Hepatocyte (in vitro differentiated cells): ENCODE results near the gene TYROBP. TPM values are rescaled to one million over a fixed set of nuclear protein-coding genes. Genes with fewer than 3 reads are reported as not detected.

ENCODE experiments used
- DNase-seq: peaks from one replicate; pipeline ENCODE4 v3.0.0-alpha.2; 2016; ENCODE audit warnings: low spot score
- H2AFZ ChIP-seq: fragments of 200-600 bp; sonication (generic); 2 replicates; pipeline ENCODE4 v1.6.0; 2016; ENCODE audit warnings: antibody characterized with exemption, mild to moderate bottlenecking
- H3K27ac ChIP-seq: fragments of 200-600 bp; sonication (generic); 2 replicates; pipeline ENCODE4 v1.5.1; 2016; ENCODE audit warnings: mild to moderate bottlenecking
- H3K27me3 ChIP-seq: fragments of 200-600 bp; sonication (generic); 2 replicates; pipeline ENCODE4 v1.6.1; 2016
- H3K36me3 ChIP-seq: fragments of 200-600 bp; sonication (generic); replicated peaks from 2 replicates; pipeline ENCODE4 v1.5.1; 2016; ENCODE audit warnings: low read depth; ENCODE audit not compliant: insufficient read depth
- H3K4me1 ChIP-seq: fragments of 200-600 bp; sonication (generic); 2 replicates; pipeline ENCODE4 v1.5.1; 2016; ENCODE audit warnings: mild to moderate bottlenecking, moderate library complexity; ENCODE audit not compliant: insufficient read depth
- H3K4me2 ChIP-seq: fragments of 200-600 bp; sonication (generic); 2 replicates; pipeline ENCODE4 v1.6.0; 2016
- H3K4me3 ChIP-seq: fragments of 200-600 bp; sonication (generic); 2 replicates; pipeline ENCODE4 v1.5.1; 2016; ENCODE audit warnings: mild to moderate bottlenecking
- H3K79me2 ChIP-seq: fragments of 200-600 bp; sonication (generic); 2 replicates; pipeline ENCODE4 v1.6.0; 2017; ENCODE audit warnings: mild to moderate bottlenecking
- H3K9me2 ChIP-seq: fragments of 200-600 bp; sonication (generic); replicated peaks from 2 replicates; pipeline ENCODE4 v1.6.0; 2017; ENCODE audit warnings: mild to moderate bottlenecking; ENCODE audit not compliant: insufficient read depth
- H3K9me3 ChIP-seq: fragments of 200-600 bp; sonication (generic); 2 replicates; pipeline ENCODE4 v1.5.1; 2016; ENCODE audit warnings: low read depth, mild to moderate bottlenecking
- H4K20me1 ChIP-seq: fragments of 200-600 bp; sonication (generic); 2 replicates; pipeline ENCODE4 v1.6.0; 2016; ENCODE audit warnings: mild to moderate bottlenecking; ENCODE audit not compliant: insufficient read depth, poor library complexity, severe bottlenecking
- CTCF ChIP-seq: fragments of 200-600 bp; sonication (generic); IDR thresholded peaks from 2 replicates; pipeline ENCODE4 v1.5.1; 2016; ENCODE audit warnings: antibody characterized with exemption, mild to moderate bottlenecking; ENCODE audit not compliant: poor library complexity
- EZH2 ChIP-seq: fragments of 200-600 bp; sonication (generic); IDR thresholded peaks from 2 replicates; pipeline ENCODE4 v1.6.1; 2016; ENCODE audit warnings: antibody characterized with exemption, mild to moderate bottlenecking, borderline replicate concordance
- EZH2phosphoT487 ChIP-seq: fragments of 200-600 bp; sonication (generic); IDR thresholded peaks from one replicate; pipeline ENCODE4 v1.6.1; 2018; ENCODE audit warnings: antibody characterized with exemption, mild to moderate bottlenecking, low read depth, moderate library complexity; ENCODE audit not compliant: unreplicated experiment, severe bottlenecking
- WGBS: methylation state at CpG from one replicate; pipeline ENCODE4 v1.1.6; 2016; ENCODE audit warnings: low lambda C conversion rate; ENCODE audit errors: missing lambda C conversion rate; 5-methylcytosine and 5-hydroxymethylcytosine counted together
- polyA plus RNA-seq: library from polyadenylated mRNA; unstranded; fragments of >200 nt; fragmentation: Nextera tagmentation; extraction: Ambion mirVana; gene quantifications from 2 replicates; pipeline ENCODE4 v1.2.1, GENCODE V29; 2016
- total RNA-seq: library from RNA; depleted of rRNA; stranded (reverse); fragments of >200 nt; gene quantifications from 2 replicates; pipeline ENCODE4 v1.2.3, GENCODE V29; 2014

Gene TYROBP
- total and polyA plus RNA-seq, 2 experiments from 2014 or later, result 4.9 to 5.9 TPM

GRCh38 chr19:35946203-35946602 is 38.1 kb upstream of the TYROBP start:
- Histone ChIP-seq H4K20me1 (no peaks in the 10 kb centered on the region), H2AFZ (no peak overlapping the region), H3K4me3 (no peak overlapping the region), H3K9me2 (no peaks in the 10 kb centered on the region), H3K4me2 (no peak overlapping the region), H3K4me1 (no peaks in the 10 kb centered on the region), H3K79me2 (no peaks in the 10 kb centered on the region), H3K9me3 (no peaks in the 10 kb centered on the region), H3K27me3 (no peaks in the 10 kb centered on the region), H3K36me3 (no peaks in the 10 kb centered on the region), H3K27ac (no peak overlapping the region)
- WGBS, result 93% methylated on average over 4 of the region's 4 CpGs
- no peak for DNase-seq
- no peak for TF ChIP-seq CTCF
- TF ChIP-seq EZH2, result no peak
- TF ChIP-seq EZH2phosphoT487, result no peak

- no peak overlapping the region for H2AFZ ChIP-seq
- H3K36me3 ChIP-seq, result no peaks in the 10 kb centered on the region
- TF ChIP-seq EZH2 (no peak), EZH2phosphoT487 (no peak), CTCF (no peak)
- no peak overlapping the region for H3K4me2 ChIP-seq
- no peaks in the 10 kb centered on the region for H3K9me2 ChIP-seq
- H3K27me3 ChIP-seq, result no peaks in the 10 kb centered on the region
- H3K4me1 ChIP-seq, result no peaks in the 10 kb centered on the region
- no peaks in the 10 kb centered on the region for H4K20me1 ChIP-seq
- no peak for DNase-seq
- H3K79me2 ChIP-seq, result no peaks in the 10 kb centered on the region
- H3K4me3 ChIP-seq, result no peak overlapping the region
- H3K27ac ChIP-seq, result no peak overlapping the region
- WGBS, result 95% methylated on average over 11 of the region's 11 CpGs
- H3K9me3 ChIP-seq, result no peaks in the 10 kb centered on the region
Observed at GRCh38 chr19:35945121-35945790, 37.2 kb upstream of the TYROBP start.

- H3K27ac ChIP-seq, result no peak overlapping the region
- 98% methylated on average over 22 of the region's 52 CpGs for WGBS
Observed at GRCh38 chr19:35944556-35944955, 36.5 kb upstream of the TYROBP start.

More at GRCh38 chr19:35944556-35944955, 36.5 kb upstream of the TYROBP start:
- Histone ChIP-seq H3K4me2 (no peak overlapping the region), H3K4me1 (no peaks in the 10 kb centered on the region), H2AFZ (no peak overlapping the region), H3K4me3 (no peak overlapping the region), H3K9me2 (no peaks in the 10 kb centered on the region), H3K27me3 (no peaks in the 10 kb centered on the region), H3K36me3 (no peaks in the 10 kb centered on the region), H3K9me3 (no peaks in the 10 kb centered on the region), H3K79me2 (no peaks in the 10 kb centered on the region), H4K20me1 (no peaks in the 10 kb centered on the region)
- DNase-seq, result no peak
- TF ChIP-seq CTCF (no peak), EZH2 (no peak), EZH2phosphoT487 (no peak)
